GM20431 (cell line): ENCODE data around the gene BCL2L1.
"Not testable (repeated sequence)": the region's sequence is repeated elsewhere in the genome, so short reads cannot be mapped to it uniquely, and the experiment has no call there.

Source experiments
- in situ Hi-C: fragments of 300-500 bp; cut with MseI, MboI; formaldehyde crosslinking; loops from one replicate; pipeline ENCODE4 v1.15.0; 2020; ENCODE audit warnings: low sequenced_read_pairs; ENCODE audit not compliant: unreplicated experiment

BCL2L1 gene

DNA sequence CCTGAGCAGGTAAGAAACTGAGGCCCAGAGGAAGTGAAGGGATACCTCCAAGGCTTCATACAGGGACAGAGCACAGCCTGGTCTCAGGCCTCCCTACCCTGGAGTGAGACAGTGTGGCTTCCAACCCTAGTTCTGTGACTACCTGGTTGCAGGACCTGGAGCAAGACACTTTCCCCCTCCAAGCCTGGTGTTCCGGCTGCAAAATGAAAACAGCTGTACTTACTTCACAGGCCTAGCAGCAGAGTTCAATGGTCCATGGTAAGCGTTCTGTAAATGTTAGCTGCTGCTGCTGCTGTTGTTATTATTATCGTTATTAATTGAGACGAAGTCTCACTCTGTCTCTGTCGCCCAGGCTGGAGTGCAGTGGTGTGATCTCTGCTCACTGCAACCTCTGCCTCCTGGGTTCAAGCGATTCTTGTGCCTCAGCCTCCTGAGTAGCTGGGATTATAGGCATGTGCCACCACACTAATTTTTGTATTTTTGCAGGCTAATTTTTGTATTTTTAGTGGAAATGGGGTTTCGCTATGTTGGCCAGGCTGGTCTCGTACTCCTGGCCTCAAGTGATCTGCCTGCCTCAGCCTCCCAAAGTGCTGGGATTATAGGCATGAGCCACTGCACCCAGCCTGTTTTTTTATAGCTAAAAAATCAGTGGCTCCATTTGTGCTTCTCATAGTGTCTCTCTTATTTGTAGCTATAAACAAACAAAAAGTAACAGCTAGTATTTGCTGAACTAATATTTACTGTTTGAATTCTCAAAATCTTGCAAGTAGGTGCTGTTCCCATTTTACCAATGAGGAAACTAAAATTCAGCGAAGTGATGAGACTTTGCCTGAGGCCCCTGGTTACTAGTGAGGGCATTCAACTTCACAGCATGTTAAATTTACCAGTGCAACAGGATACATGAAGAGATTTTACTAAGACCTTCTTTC, 43.0 kb downstream of the BCL2L1 start:
- in situ Hi-C loops, result no loop called here

DNA sequence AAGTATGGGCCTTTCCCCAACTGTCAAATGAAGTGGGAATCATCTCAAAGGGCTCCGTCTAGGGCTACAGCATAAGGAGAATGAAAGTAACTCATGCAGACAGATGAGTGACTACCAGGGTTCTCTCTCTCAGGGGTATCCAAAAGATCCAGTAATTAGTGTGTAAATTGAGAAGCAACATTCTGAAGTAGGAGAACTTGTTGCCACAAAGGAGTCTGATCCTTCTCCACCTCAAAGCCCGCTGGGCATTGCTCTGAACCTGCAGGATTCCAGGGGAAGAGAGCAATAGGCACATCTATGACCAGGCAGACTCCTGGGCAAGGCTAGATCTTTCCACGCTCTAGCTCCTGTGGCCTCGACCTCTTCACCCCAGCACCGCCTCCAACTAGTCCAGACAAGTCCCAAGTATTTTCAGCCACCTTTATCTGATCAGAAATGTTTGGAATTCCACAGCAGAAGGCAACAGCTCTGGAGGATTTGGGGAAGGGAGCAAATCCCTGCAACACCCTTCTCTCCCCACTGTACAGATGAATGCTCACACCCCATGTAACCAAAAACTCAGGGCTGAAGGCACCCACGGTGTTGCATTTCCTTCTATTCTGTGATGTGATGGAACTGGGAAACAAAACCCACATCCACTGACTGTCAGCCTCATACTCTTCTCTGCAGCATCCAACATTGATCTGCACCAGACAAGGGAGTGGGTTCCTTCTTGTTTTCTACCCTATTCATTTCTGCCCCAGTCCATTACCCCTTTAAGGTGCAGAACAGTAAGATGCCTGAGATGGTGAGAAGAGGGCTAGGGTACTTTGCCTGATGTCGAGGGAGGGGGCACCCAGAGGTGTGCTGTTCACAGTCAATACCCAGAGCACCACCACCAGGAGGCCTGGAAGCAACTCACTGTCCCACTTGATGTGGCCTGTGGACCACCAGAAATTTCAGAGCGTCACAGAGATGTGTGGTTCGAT, 44.0 kb downstream of the BCL2L1 start:
- in situ Hi-C loops, result no loop called here

DNA sequence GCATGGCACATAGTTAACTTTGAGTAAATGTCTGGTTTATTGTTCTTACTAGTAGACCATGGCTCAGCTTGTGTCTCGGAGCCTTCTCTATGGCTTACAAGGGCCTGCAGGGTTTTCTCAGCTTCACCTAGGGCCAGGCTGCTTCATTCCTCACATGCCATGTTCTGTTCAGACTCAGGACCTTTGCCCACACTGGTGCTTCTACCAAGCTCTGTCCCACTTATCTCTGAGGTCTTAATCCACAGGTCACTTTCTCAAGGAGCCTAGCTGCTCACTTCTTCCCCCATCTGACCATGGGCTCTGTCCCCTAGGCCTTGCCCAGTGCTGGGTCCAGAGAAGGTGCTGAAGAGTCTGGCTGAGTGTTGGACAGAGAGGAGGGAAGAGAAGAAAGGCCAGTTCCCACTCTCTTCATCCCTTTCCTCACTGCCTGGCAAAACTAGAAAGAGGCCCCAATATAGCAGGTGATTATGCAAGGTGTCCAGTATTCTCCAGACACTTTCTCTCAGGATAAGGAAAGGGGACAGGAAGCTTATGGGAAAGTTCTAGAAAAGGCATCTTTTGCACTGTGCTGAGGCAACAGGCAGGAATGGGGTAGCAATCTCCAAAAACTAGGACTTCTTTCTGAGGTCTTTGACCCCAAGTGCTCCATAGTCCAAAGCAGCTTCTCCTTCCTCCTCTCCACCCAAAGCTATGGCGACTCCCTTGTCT, 45.0 kb downstream of the BCL2L1 start:
- in situ Hi-C loops, result no loop called here

DNA sequence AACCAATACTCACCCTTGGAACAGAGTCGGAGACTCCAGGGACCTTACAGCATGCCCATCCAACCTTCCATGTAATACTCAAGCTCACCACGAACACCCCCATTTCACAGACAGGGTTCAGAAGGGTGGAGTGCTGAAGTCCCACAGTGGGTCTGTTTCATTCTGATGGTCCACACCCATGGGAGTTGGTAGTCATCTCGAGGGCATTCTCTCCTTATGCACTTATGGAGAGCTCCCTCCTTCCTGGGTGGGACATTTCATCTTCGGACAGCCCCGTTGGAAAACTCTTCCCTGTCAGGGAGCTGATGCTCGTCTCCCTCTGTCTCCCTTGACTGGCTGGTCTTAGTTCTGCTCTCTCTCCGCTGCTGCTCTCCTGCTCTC, 46.1 kb downstream of the BCL2L1 start:
- in situ Hi-C loops, result no loop called here

DNA sequence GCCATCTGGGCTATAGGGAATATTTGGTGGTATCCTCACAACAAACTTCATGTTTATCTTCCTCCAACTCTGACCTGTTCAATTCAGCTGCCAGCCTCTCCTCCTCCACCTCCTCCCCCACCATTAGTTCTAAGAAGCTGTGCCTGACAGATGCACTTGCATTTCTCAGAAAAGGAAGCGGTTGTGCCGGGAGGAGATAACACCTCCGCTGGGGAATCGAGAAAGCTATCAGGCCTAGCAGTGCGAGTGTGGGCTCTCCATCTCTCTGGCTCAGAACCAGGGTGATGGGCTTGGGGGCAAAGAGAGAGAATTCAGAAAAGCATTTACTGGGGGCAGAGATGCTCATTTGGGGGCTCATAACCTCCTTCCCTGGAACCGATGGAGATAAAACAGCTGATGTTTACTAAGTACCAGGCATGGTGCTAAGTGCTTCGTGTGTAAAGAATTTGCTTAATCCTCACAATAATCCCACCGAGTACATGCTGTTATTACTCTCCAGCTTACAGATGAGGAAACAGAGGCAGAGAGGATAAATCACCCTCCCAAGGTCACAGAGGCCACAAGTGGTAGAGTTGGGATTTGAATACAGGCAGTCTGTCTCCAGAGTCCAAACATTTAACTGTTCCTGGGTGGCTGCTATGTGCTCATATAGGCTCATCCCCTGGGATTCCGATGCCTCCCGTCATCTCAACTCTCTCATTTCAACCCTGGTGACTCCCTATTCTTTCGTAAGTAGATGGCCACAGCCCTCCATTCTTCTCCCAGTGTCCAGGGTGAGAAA, 46.6 kb downstream of the BCL2L1 start:
- in situ Hi-C loops, result no loop called here

DNA sequence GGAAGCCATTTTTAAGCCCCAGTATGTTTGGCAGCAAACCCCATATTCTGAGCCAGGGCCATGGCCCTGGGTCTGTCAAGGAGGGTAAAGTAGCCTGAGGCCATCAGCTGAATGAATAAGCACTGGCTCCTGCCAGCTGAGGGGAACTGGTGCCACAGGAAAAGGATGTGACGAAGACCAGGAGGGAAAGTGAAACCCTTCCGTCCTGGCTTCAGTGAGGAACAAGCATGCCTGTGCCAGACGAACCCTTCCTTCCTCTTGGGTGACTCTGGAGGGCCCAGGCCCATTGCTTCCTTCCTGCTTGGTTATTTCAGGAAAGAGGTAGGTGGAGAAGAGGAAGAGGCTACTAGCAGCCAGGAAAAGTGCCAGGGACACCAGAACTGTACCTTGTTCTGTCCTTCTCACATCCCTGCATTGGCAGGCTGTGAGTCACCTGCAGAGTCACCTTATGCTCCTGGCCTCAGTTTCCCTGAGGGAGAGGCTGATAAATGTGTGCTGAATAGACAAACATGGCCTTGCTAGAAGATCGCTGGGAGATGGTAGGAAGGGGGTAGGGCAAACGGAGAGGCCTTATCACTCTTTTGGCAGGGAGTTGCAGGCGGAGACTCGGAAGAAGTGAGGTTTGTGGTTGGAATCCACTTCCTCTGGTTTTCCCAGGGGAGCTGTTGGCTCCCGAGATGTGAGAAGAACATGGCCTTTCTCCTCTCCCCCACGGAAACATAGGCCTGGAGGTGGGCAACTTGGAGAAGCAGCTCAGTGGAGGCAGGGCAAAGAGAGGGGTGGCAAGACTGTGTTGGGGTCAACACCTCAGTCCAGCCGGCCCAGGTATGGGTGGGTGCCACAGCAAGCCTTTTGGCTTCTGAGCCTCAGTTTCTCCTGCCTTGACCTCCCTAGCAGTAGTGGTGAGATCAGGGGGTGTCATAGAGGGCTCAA, 47.5 kb downstream of the BCL2L1 start:
- in situ Hi-C loops, result loop anchor here (5.0 kb wide), 1 partner anchor 42 kb away; no protein-coding TSS in a partner anchor

DNA sequence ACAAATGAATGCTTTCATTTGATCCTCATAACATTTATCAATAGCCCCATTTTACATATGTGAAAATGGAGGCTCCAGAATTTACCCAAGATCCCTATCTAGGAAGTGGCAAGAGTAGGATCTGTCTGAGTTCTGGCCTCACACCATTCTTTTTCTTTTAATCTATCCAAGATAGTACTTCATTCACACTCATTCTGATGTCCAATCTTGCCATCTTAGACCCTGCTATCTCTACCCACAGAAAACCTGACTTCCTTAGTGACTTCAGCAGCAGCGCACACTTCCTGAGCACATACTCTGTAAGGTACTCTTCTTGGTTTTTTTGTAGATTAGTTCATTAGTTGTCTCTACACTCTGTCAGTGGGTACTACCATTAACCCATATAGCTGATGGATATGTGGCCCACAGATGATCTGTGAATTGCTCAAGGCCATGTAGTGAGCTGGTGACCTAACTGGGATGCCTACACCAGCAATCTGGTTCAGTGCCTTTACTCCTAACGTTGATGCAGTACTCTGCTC, 48.7 kb downstream of the BCL2L1 start:
- in situ Hi-C loops, result loop anchor here (5.0 kb wide), 1 partner anchor 43 kb away; no protein-coding TSS in a partner anchor

DNA sequence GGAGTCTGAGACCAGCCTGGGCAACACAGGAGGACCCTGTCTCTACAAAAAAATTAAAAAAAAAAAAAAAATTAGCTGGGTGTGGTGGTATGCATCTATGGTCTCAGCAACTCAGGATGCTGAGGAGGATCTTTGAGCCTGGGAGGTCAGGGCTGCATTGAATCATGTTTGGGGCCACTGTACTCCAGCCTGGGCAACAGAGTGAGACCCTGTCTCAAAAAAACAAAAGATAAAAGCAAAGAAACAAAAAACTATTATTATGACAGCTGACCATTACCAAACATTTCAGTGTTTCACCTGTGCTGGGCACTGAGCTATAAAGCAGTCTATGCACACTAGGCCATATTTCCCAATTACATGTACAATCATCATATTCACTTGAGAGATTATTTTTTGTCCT, 49.2 kb downstream of the BCL2L1 start:
- in situ Hi-C loops, result loop anchor here (5.0 kb wide), 1 partner anchor 44 kb away; no protein-coding TSS in a partner anchor

DNA sequence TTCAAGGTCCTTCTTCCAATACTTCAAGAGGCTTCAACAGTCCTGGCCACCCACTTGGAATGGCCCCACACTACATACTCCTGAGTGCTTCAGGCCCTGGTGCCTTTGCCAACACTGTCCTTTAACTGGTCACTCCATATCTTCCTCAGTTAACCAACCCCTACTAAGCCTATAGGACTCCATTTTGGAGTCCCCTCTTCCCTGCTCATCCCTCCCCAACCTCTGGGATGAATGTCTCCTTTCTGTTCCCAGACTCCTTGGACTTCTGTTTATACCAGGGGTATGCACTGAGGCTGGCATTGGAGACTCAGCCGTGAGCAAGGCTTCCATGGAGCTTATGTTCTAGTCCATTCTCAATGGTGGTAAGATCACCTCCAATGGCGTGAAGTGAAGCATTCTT, 51.3 kb downstream of the BCL2L1 start:
- in situ Hi-C loops, result loop anchor here (5.0 kb wide), 1 partner anchor 46 kb away; no protein-coding TSS in a partner anchor

DNA sequence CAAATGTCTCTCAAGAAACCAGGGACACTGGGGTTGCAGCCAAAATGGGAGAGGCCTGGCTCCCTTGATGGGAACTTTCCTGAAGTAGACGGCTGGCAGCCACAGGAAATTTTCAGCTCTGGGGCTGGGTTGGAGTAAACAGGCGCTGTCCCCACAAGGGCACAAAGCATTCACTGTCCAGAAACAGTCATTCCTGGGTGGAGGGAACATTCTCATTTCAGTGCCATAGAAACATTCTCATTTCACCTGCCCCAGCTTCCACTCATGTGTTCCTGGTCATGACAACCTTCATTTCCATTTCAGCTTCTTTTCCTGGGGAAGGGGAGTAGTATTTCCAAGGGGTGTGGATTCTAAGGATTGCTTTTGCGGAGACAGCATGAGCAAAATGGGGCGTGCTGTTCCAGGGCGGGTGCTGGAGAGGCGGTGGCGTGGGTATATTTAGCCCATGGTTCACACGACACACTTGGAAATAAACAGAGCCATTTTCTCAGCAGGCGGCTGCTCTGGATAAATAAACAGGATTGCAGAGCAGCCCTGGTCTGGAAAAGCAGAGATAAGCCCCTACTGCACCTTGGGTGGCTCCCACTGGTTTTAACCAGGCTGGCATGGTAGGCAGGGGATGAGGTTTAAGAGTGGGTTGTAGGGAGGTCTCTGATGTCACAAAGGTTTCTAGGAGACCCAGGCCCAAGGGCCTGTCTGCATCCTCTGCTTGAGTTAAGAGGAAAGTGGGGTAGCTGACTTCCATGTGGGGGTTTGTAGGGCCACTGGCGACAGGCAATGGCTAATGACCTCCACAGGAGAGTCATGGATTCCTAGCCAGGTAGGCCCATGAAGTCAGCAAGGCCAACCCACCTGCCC, 52.1 kb downstream of the BCL2L1 start:
- in situ Hi-C loops, result loop anchor here (5.0 kb wide), 1 partner anchor 47 kb away; no protein-coding TSS in a partner anchor

DNA sequence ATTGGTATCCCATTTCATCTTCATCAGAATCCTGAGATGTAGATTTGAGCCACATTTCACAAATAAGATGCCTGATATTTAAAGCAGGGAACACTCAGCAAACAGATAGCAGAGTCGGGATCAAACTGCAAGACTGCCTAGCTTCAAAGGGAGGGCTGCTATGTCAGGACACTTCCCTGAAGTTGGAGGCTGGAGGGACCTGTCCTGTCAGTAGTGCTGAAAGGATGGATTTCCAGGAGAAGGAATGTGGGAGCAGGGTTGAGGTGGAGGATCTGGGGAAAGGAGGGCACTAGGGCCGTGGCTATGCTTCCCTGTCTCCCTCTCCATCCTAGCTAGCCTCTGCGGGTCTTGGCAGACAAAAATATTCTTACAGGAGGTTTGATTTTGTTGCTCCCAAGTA, 52.8 kb downstream of the BCL2L1 start:
- in situ Hi-C loops, result loop anchor here (5.0 kb wide), 1 partner anchor 47 kb away; no protein-coding TSS in a partner anchor

DNA sequence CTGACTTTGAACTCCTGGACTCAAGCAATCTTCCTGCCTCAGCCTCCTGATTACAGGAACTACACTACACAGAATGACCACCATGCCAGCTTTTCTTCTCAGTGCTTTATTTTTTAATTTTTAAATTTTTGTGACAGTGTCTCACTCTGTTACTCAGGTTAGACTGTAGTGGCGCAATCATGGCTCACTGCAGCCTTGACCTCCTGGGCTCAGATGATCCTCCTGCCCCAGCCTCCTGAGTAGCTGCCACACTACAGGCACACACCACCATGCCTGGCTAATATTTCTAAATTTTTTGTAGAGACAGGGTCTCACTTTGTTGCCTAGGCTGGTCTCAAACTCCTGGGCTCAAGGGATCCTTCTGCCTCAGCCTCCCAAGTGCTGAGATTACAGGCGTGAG, 53.7 kb downstream of the BCL2L1 start:
- in situ Hi-C loops, result not testable (repeated sequence)

DNA sequence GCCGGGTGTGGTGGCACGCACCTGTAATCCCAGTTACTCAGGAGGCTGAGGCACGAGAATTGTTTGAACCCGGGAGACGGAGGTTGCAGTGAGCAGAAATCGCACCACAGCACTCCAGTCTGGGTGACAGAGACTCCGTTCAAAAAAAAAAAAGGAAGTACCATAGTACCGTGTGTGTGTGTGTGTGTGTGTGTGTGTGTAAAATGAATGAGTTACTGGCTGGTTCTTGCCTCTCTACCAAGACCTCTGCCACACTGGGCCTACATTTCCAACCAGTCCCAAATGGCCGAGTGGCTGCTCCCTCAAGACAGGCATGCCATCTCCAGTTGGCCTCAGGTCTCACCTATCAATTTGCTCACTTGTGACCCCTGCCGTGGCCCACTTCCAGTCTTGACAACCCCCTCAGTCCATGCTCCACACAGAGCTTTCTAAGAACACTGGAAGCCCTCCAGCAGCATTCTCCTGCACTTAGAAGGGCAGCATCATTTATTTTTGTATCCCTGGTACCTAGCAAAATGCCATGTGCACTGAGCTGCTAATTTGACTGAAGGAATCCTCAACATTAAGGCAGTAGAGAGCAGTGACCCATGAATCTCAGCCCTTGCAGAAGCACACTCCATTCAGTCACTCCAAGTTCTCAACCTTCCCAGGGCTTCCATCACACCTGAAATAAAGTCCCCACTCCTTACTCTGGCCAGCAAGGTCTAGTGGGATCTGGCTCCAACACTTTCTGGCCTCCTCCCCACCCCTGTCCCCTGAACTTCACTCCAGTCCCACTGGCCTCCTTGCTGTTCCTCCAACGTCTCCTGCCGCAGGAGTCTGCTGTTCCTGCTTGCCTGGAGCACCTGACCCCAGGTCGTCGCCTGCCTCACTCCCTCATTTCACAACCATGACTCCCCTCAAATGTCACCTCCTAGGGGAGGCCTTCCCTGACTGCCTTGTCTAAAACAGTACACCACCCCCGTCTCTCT, 55.1 kb downstream of the BCL2L1 start:
- in situ Hi-C loops, result no loop called here

DNA sequence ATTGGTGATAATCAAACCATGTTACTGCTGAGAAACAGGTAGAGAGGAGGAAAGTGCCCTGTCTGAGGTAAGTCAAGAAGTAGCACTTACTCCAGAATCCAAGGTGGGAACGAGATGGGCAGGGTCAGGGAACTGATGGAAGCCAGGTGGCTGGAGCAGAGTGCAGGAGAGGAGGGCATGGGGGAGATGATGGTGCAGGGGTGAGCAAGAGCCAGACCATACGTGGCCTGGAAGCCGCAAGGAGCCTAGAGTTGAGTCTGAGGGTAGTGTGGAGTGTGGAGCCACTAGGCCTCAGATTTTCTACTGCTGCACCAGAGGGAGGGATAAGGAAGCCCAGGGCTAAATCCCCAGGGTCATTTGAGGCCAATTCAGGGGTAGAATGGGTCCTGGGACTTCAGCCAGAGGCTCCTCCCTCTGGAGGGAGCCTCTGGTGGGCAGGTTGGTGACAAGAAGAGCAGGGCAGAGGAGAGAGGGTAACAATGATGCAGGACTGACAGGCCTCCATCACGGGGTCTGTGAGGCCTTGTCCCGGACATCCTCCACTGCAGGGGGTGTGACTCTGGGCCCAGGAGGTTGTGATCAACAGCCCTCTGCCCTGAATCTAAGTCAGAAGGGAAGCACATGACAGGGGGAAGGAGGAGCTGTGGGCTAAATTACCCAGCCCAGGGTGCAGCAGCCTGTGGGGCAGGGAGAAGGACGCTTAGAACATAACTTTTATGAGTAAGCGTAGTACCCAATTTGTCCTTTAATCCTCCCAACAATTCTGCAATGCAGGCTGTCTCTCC, 56.2 kb downstream of the BCL2L1 start:
- in situ Hi-C loops, result no loop called here

DNA sequence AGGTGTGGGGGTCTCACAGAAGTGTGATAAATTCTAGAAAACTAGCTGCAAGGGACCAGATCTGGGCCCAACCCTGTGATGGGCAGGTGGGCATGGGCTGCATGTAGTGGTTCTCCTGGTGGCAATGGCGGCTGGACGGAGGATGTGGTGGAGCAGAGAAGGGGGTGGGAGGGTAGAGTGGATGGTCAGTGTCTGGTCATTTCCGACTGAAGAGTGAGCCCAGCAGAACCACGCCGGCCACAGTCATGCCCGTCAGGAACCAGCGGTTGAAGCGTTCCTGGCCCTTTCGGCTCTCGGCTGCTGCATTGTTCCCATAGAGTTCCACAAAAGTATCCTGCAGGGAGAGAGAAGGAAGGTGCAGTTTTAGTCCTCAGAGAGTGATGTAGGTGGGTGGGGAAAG, 56.9 kb downstream of the BCL2L1 start:
- in situ Hi-C loops, result no loop called here
